Karpas-422 (cell line): ENCODE measurements around the gene POP5. TPM values are rescaled to one million over a fixed set of nuclear protein-coding genes. Genes with fewer than 3 reads are reported as not detected.
"Not testable (repeated sequence)": the region's sequence is repeated elsewhere in the genome, so short reads cannot be mapped to it uniquely, and the experiment has no call there.

Source experiments
- DNase-seq: peaks from one replicate; pipeline ENCODE4 v3.0.0-alpha.2; 2015
- H2AFZ ChIP-seq: fragments of 200-600 bp; sonication (generic); 2 replicates; pipeline ENCODE4 v1.6.1; 2014; ENCODE audit warnings: antibody characterized with exemption, low read length, mixed read lengths
- H3K27ac ChIP-seq: fragments of 200-600 bp; sonication (generic); 2 replicates; pipeline ENCODE4 v1.5.1; 2014; ENCODE audit warnings: mild to moderate bottlenecking, low read length, moderate library complexity
- H3K27me3 ChIP-seq: fragments of 200-600 bp; sonication (generic); 2 replicates; pipeline ENCODE4 v1.6.1; 2014; ENCODE audit warnings: low read length, mixed read lengths
- H3K36me3 ChIP-seq: fragments of 200-600 bp; sonication (generic); 2 replicates; pipeline ENCODE4 v1.6.1; 2014; ENCODE audit warnings: low read length, mixed read lengths; ENCODE audit not compliant: insufficient read depth
- H3K4me1 ChIP-seq: fragments of 200-600 bp; sonication (generic); 2 replicates; pipeline ENCODE4 v1.6.1; 2014; ENCODE audit warnings: mild to moderate bottlenecking, low read length, mixed read lengths
- H3K4me2 ChIP-seq: fragments of 200-600 bp; sonication (generic); 2 replicates; pipeline ENCODE4 v1.6.1; 2014; ENCODE audit warnings: low read length, low read depth, mild to moderate bottlenecking; ENCODE audit not compliant: poor library complexity, severe bottlenecking
- H3K4me3 ChIP-seq: fragments of 200-600 bp; sonication (generic); 2 replicates; pipeline ENCODE4 v1.5.1; 2014; ENCODE audit warnings: mild to moderate bottlenecking, antibody characterized with exemption, low read length, mixed read lengths
- H3K79me2 ChIP-seq: fragments of 200-600 bp; sonication (generic); 2 replicates; pipeline ENCODE4 v1.6.1; 2014; ENCODE audit warnings: mild to moderate bottlenecking, low read length, mixed read lengths
- H3K9ac ChIP-seq: fragments of 200-600 bp; sonication (generic); 2 replicates; pipeline ENCODE4 v1.6.0; 2014; ENCODE audit warnings: low read length
- H3K9me2 ChIP-seq: fragments of 200-600 bp; sonication (generic), shearing (Covaris generic); replicated peaks from 2 replicates; pipeline ENCODE4 v1.6.0; 2014; ENCODE audit warnings: mild to moderate bottlenecking, low read length, moderate library complexity; ENCODE audit not compliant: insufficient read depth
- H3K9me3 ChIP-seq: fragments of 300-700, 200-600 bp; sonication (generic); 2 replicates; pipeline ENCODE4 v1.6.1; 2014; ENCODE audit warnings: low read length, mixed read lengths
- H4K20me1 ChIP-seq: fragments of 200-600 bp; sonication (generic); 2 replicates; pipeline ENCODE4 v1.6.1; 2014; ENCODE audit warnings: mild to moderate bottlenecking, antibody characterized with exemption, low read length, low read depth; ENCODE audit not compliant: insufficient read depth
- total RNA-seq: library from RNA; depleted of rRNA; stranded (reverse); fragments of >200 nt; shearing (Covaris generic); gene quantifications from 2 replicates; pipeline ENCODE4 v1.2.3, GENCODE V29; 2014; ENCODE audit warnings: low replicate concordance

The POP5 gene
- total RNA-seq, 1 experiment from 2014 or later: 72.9 TPM

DNA sequence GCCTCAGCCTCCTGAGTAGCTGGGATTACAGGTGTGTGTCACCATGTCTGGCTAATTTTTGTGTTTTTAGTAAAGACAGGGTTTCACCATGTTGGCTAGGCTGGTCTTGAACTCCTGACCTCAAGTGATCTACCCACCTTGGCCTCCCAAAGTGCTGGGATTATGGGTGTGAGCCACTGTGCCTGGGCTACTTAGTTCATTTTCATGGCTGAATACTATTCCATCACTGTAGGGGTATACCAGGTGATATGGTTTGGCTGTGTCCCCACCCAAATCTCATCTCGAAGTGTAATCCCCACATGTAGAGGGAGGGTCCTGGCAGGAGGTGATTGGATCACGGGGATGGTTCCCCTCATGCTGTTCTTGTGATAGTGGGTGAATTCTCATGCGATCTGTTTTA is 36.0 kb upstream of the POP5 start:
- H3K79me2 ChIP-seq, H3K9me3 ChIP-seq, H3K4me1 ChIP-seq, H3K27ac ChIP-seq, H2AFZ ChIP-seq, H3K4me3 ChIP-seq, H3K9ac ChIP-seq, H3K4me2 ChIP-seq, H4K20me1 ChIP-seq, H3K9me2 ChIP-seq, DNase-seq, H3K27me3 ChIP-seq, H3K36me3 ChIP-seq: not testable (repeated sequence)

- Histone ChIP-seq H3K9ac (no peak overlapping the region), H3K27ac (no peak overlapping the region), H4K20me1 (no peaks in the 10 kb centered on the region), H3K9me3 (no peaks in the 10 kb centered on the region), H3K79me2 (no peaks in the 10 kb centered on the region), H3K9me2 (no peaks in the 10 kb centered on the region), H3K4me2 (no peak overlapping the region), H3K4me3 (no peak overlapping the region), H3K4me1 (no peaks in the 10 kb centered on the region), H3K27me3 (no peaks in the 10 kb centered on the region), H2AFZ (no peak overlapping the region), H3K36me3 (no peaks in the 10 kb centered on the region)
- no peak for DNase-seq
These were observed 33.6 kb upstream of the POP5 start for GRCh38 chr12:120614848-120615247.

- not testable (repeated sequence) for H2AFZ ChIP-seq, H3K4me3 ChIP-seq, H3K4me1 ChIP-seq, H3K79me2 ChIP-seq, H4K20me1 ChIP-seq, H3K9ac ChIP-seq, H3K27ac ChIP-seq, H3K36me3 ChIP-seq, H3K4me2 ChIP-seq, H3K27me3 ChIP-seq, DNase-seq, H3K9me2 ChIP-seq, H3K9me3 ChIP-seq
These were observed 30.3 kb upstream of the POP5 start for GRCh38 chr12:120611534-120611933.

GRCh38 chr12:120610560-120610959 is 29.4 kb upstream of the POP5 start:
- Histone ChIP-seq H2AFZ (no peak overlapping the region), H3K4me1 (no peaks in the 10 kb centered on the region), H3K4me2 (no peak overlapping the region), H3K36me3 (no peaks in the 10 kb centered on the region), H3K9me2 (no peaks in the 10 kb centered on the region), H3K27me3 (no peaks in the 10 kb centered on the region), H3K27ac (no peak overlapping the region), H3K9ac (no peak overlapping the region), H3K4me3 (no peak overlapping the region), H4K20me1 (no peaks in the 10 kb centered on the region), H3K9me3 (no peaks in the 10 kb centered on the region), H3K79me2 (no peaks in the 10 kb centered on the region)
- no peak for DNase-seq

DNA sequence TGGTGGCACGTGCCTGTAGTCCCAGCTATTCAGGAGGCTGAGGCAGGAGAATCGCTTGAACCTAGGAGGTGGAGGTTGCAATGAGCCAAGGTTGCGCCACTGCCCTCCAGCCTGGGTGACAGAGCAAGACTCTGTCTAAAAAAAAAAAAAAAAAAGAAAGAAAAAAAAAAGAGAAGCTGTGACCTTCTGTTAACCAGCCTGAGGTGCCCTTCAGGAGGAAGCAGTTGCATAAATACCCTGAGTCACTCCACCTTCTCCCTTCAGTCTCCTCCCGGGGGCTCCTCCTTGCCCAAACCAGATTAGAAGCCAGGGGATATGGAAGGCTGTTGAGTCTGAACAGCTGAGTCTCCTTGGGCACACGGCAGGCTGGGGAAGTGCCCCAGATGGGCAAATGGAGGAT is 21.2 kb upstream of the POP5 start:
- H3K9me3 ChIP-seq, H2AFZ ChIP-seq, H3K36me3 ChIP-seq, H3K4me3 ChIP-seq, H3K4me2 ChIP-seq, H3K27ac ChIP-seq, H4K20me1 ChIP-seq, H3K4me1 ChIP-seq, H3K9ac ChIP-seq, H3K9me2 ChIP-seq, H3K79me2 ChIP-seq, H3K27me3 ChIP-seq: not testable (repeated sequence)
- peak; percentile 28 for DNase-seq

GRCh38 chr12:120599672-120600552 is 18.7 kb upstream of the POP5 start:
- peak; percentile 41 for DNase-seq
- no peaks in the 10 kb centered on the region for H3K36me3 ChIP-seq
- H4K20me1 ChIP-seq: no peaks in the 10 kb centered on the region
- H2AFZ ChIP-seq: no peak overlapping the region
- H3K9me2 ChIP-seq: no peaks in the 10 kb centered on the region
- H3K27me3 ChIP-seq: no peaks in the 10 kb centered on the region
- no peaks in the 10 kb centered on the region for H3K4me1 ChIP-seq
- H3K79me2 ChIP-seq: no peaks in the 10 kb centered on the region
- H3K4me3 ChIP-seq: no peak overlapping the region
- no peak overlapping the region for H3K9ac ChIP-seq
- H3K27ac ChIP-seq: no peak overlapping the region
- no peak overlapping the region for H3K4me2 ChIP-seq
- no peaks in the 10 kb centered on the region for H3K9me3 ChIP-seq

- Histone ChIP-seq H3K9me2 (no peaks in the 10 kb centered on the region), H3K36me3 (no peaks in the 10 kb centered on the region), H3K4me1 (no peaks in the 10 kb centered on the region), H3K4me2 (no peak overlapping the region), H4K20me1 (no peaks in the 10 kb centered on the region), H3K4me3 (no peak overlapping the region), H3K79me2 (no peaks in the 10 kb centered on the region), H3K9me3 (no peaks in the 10 kb centered on the region), H3K9ac (no peak overlapping the region), H2AFZ (no peak overlapping the region), H3K27ac (no peak overlapping the region), H3K27me3 (no peaks in the 10 kb centered on the region)
- DNase-seq: no peak
These were observed 17.7 kb upstream of the POP5 start for GRCh38 chr12:120598674-120599463.

GRCh38 chr12:120597861-120598260 is 16.7 kb upstream of the POP5 start:
- Histone ChIP-seq H3K27ac (no peak overlapping the region), H3K27me3 (no peaks in the 10 kb centered on the region), H3K79me2 (no peaks in the 10 kb centered on the region), H3K4me3 (no peak overlapping the region), H3K36me3 (no peaks in the 10 kb centered on the region), H4K20me1 (no peaks in the 10 kb centered on the region), H3K4me2 (no peak overlapping the region), H3K4me1 (no peaks in the 10 kb centered on the region), H3K9me2 (no peaks in the 10 kb centered on the region), H2AFZ (no peak overlapping the region), H3K9ac (no peak overlapping the region), H3K9me3 (no peaks in the 10 kb centered on the region)
- DNase-seq: no peak
